ENCODE measurements around the gene ENO4.

- no peak for TF ChIP-seq CTCF (IDR thresholded peaks at IDR 0.05; ENCODE audit: insufficient read depth, low read length, poor library complexity, severe bottlenecking)
- no peak for TF ChIP-seq EZH2phosphoT487 (conservative IDR thresholded peaks at IDR 0.05; ENCODE audit: low read length)
Observed at GRCh38 chr10:116852246-116852645, 2.9 kb downstream of the ENO4 start.
